H9 (cell line): ENCODE measurements around the gene ACADM. TPM values are rescaled to one million over a fixed set of nuclear protein-coding genes. Genes with fewer than 3 reads are reported as not detected.

ENCODE experiments used
- DNase-seq: peaks from one replicate; pipeline ENCODE4 v3.0.0-alpha.2; 2017
- H2AFZ ChIP-seq: one replicate; pipeline ENCODE4 v1.6.1; 2013; ENCODE audit warnings: mild to moderate bottlenecking, low read length, control low read depth, moderate library complexity
- H2AK5ac ChIP-seq: 2 replicates; pipeline ENCODE4 v1.6.1; 2013; ENCODE audit warnings: low read length, control low read depth, mixed read lengths; ENCODE audit not compliant: insufficient read length
- H2BK120ac ChIP-seq: one replicate; pipeline ENCODE4 v1.6.1; 2013; ENCODE audit warnings: low read depth, mild to moderate bottlenecking, low read length, control low read depth, inconsistent platforms; ENCODE audit not compliant: poor library complexity, severe bottlenecking
- H2BK12ac ChIP-seq: 2 replicates; pipeline ENCODE4 v1.6.1; 2013; ENCODE audit warnings: low read length, control low read depth, mixed read lengths, low read depth; ENCODE audit not compliant: insufficient read length
- H2BK15ac ChIP-seq: 2 replicates; pipeline ENCODE4 v1.6.1; 2013; ENCODE audit warnings: low read depth, low read length, control low read depth
- H2BK20ac ChIP-seq: one replicate; pipeline ENCODE4 v1.6.1; 2013; ENCODE audit warnings: low read depth, mild to moderate bottlenecking, low read length, control low read depth, inconsistent platforms; ENCODE audit not compliant: poor library complexity, severe bottlenecking
- H2BK5ac ChIP-seq: 2 replicates; pipeline ENCODE4 v1.6.1; 2013; ENCODE audit warnings: low read length, control low read depth, mixed read lengths; ENCODE audit not compliant: insufficient read length
- H3K14ac ChIP-seq: 2 replicates; pipeline ENCODE4 v1.6.1; 2013; ENCODE audit warnings: low read length, control low read depth; ENCODE audit not compliant: insufficient read depth
- H3K18ac ChIP-seq: 2 replicates; pipeline ENCODE4 v1.6.1; 2013; ENCODE audit warnings: low read depth, mild to moderate bottlenecking, mixed read lengths, low read length, control low read depth; ENCODE audit not compliant: insufficient read length
- H3K23ac ChIP-seq: 2 replicates; pipeline ENCODE4 v1.6.1; 2013; ENCODE audit warnings: low read length, control low read depth, mixed read lengths, low read depth; ENCODE audit not compliant: insufficient read length
- H3K23me2 ChIP-seq: 2 replicates; pipeline ENCODE4 v1.6.1; 2013; ENCODE audit warnings: low read depth, mild to moderate bottlenecking, mixed read lengths, low read length, control low read depth; ENCODE audit not compliant: insufficient read length, poor library complexity, severe bottlenecking
- H3K27ac ChIP-seq: 2 replicates; pipeline ENCODE4 v1.5.1; 2013; ENCODE audit warnings: low read length, control low read depth, mixed read lengths, low read depth; ENCODE audit not compliant: insufficient read length
- H3K27me3 ChIP-seq: 2 replicates; pipeline ENCODE4 v1.6.1; 2013; ENCODE audit warnings: low read length, control low read depth, inconsistent platforms; ENCODE audit not compliant: insufficient read depth
- H3K4ac ChIP-seq: 2 replicates; pipeline ENCODE4 v1.6.1; 2013; ENCODE audit warnings: low read depth, mild to moderate bottlenecking, control low read depth, inconsistent platforms, low read length, moderate library complexity
- H3K4me1 ChIP-seq: 2 replicates; pipeline ENCODE4 v1.6.1; 2013; ENCODE audit warnings: low read length, control low read depth, inconsistent platforms; ENCODE audit not compliant: insufficient read depth
- H3K4me2 ChIP-seq: 2 replicates; pipeline ENCODE4 v1.6.1; 2013; ENCODE audit warnings: low read length, control low read depth, mixed read lengths; ENCODE audit not compliant: insufficient read length, insufficient read depth
- H3K56ac ChIP-seq: 2 replicates; pipeline ENCODE4 v1.6.1; 2013; ENCODE audit warnings: low read depth, mild to moderate bottlenecking, mixed read lengths, low read length, control low read depth; ENCODE audit not compliant: insufficient read length
- H3K79me1 ChIP-seq: 2 replicates; pipeline ENCODE4 v1.6.1; 2013; ENCODE audit warnings: low read depth, mild to moderate bottlenecking, moderate library complexity, low read length, control low read depth, inconsistent platforms; ENCODE audit not compliant: insufficient read depth, poor library complexity, severe bottlenecking
- H3K79me2 ChIP-seq: 2 replicates; pipeline ENCODE4 v1.6.1; 2013; ENCODE audit warnings: low read length, control low read depth, inconsistent platforms; ENCODE audit not compliant: insufficient read depth
- H3K9ac ChIP-seq: 2 replicates; pipeline ENCODE4 v1.6.1; 2013; ENCODE audit warnings: low read length, control low read depth, mixed read lengths; ENCODE audit not compliant: insufficient read length; ENCODE audit errors: extremely low read depth
- H3K9me3 ChIP-seq: one replicate; pipeline ENCODE4 v1.6.1; 2013; ENCODE audit warnings: low read depth, low read length, inconsistent platforms; ENCODE audit not compliant: control insufficient read depth
- H3T11ph ChIP-seq: one replicate; pipeline ENCODE4 v1.6.1; 2013; ENCODE audit warnings: mild to moderate bottlenecking, low read length, control low read depth, inconsistent platforms
- H4K20me1 ChIP-seq: one replicate; pipeline ENCODE4 v1.6.1; 2013; ENCODE audit not compliant: control insufficient read depth, insufficient read length, insufficient read depth
- H4K5ac ChIP-seq: 2 replicates; pipeline ENCODE4 v1.6.1; 2013; ENCODE audit warnings: low read depth, mild to moderate bottlenecking, mixed read lengths, low read length, control low read depth; ENCODE audit not compliant: insufficient read length
- H4K8ac ChIP-seq: replicated peaks from 2 replicates; pipeline ENCODE4 v1.6.1; 2013; ENCODE audit warnings: low read length, control low read depth, mixed read lengths, low read depth; ENCODE audit not compliant: insufficient read length
- H4K91ac ChIP-seq: 2 replicates; pipeline ENCODE4 v1.6.1; 2013; ENCODE audit warnings: low read depth, mild to moderate bottlenecking, moderate library complexity, mixed read lengths, low read length, control low read depth; ENCODE audit not compliant: insufficient read length
- H3K27ac Mint-ChIP-seq, 3 experiments: 2 replicates in 2 of 3; 3 replicates in 1 of 3; pipeline ENCODE4 v1.8.0; 2020 to 2021; ENCODE audit warnings: mixed read lengths in 3 of 3, mild to moderate bottlenecking in 1 of 3, moderate library complexity in 1 of 3
- H3K27me3 Mint-ChIP-seq: 2 replicates; pipeline ENCODE4 v1.8.0; 2021; ENCODE audit warnings: low read depth, mild to moderate bottlenecking, moderate library complexity, mixed read lengths
- H3K36me3 Mint-ChIP-seq, 3 experiments: 2 replicates in 2 of 3; 3 replicates in 1 of 3; pipeline ENCODE4 v1.8.0; 2020 to 2021; ENCODE audit warnings: low read depth in 3 of 3, mixed read lengths in 3 of 3; ENCODE audit not compliant: insufficient read depth in 1 of 3
- H3K4me1 Mint-ChIP-seq, 2 experiments: 2 replicates each; pipeline ENCODE4 v1.8.0; 2020; ENCODE audit warnings: mixed read lengths in 2 of 2
- H3K4me3 Mint-ChIP-seq, 2 experiments: 2 replicates in 1 of 2; 3 replicates in 1 of 2; pipeline ENCODE4 v1.8.0; 2020 to 2021; ENCODE audit warnings: mild to moderate bottlenecking in 2 of 2, mixed read lengths in 2 of 2, moderate library complexity in 1 of 2
- H3K9me3 Mint-ChIP-seq, 2 experiments: 2 replicates in 1 of 2; 3 replicates in 1 of 2; pipeline ENCODE4 v1.8.0; 2020; ENCODE audit warnings: mild to moderate bottlenecking in 2 of 2, mixed read lengths in 2 of 2, moderate library complexity in 1 of 2
- WGBS: extraction: QIAGEN DNeasy Blood & Tissue Kit; methylation state at CpG from one replicate; pipeline ENCODE4 v1.1.7; 2013; ENCODE audit warnings: missing lambda C conversion rate, low lambda C conversion rate, mixed read lengths; ENCODE audit not compliant: insufficient read length; ENCODE audit errors: extremely low coverage; 5-methylcytosine and 5-hydroxymethylcytosine counted together
- total RNA-seq: library from RNA; stranded (reverse); gene quantifications from 2 replicates; pipeline ENCODE4 v1.2.1, GENCODE V29; 2021
- TF ChIP-seq, protein P1 (sequence below): fragments of 200-600 bp; sonication (generic); conservative IDR thresholded peaks from 3 replicates; pipeline ENCODE4 v1.8.0; 2021; ENCODE audit warnings: antibody characterized with exemption, mild to moderate bottlenecking

Gene ACADM
- total RNA-seq, 1 experiment from 2014 or later = 51.3 TPM

DNA sequence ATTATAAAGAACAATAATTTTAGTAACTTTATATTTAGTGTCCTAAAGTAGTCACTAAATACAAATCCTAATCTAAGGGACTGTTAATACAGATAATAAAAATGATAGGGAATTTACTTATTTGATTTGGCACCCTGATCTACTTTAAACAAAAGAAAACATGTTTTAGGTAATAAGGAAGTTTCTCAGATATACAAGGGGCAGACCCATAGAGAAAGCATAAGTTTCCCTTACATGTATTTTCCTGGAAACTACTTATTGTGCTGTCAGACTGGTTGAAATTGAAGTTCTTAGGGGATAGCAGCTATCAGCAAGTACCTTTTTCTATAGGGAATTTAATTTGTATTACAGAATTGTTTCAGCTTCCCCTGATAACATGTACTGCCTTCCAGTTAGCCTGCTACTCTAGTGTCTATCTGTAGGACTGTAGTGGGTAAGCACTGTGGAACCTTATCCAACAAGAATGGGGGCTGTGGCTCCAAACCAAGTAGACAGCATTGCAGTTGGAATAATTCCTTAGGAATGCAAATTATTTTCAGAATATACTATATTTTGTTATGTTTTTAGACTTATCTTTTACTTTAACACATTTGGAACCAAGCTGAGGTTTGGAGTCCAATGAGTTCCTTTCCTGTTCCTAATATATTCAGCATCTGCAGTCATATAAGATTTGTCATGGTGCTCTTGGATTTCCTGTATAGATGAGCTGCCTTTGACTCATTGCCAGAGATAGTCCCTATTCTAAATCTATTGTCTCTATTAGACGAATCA is 86.9 kb downstream of the ACADM start:
- Histone ChIP-seq H3K23me2 (no peaks in the 10 kb centered on the region), H3K14ac (no peak overlapping the region), H4K8ac (no peak overlapping the region), H3K4ac (no peak overlapping the region), H3K9ac (no peak overlapping the region), H2AFZ (no peak overlapping the region), H3T11ph (no peak overlapping the region), H2BK5ac (no peak overlapping the region), H3K27me3 (no peaks in the 10 kb centered on the region), H3K4me1 (no peaks in the 10 kb centered on the region), H3K18ac (no peak overlapping the region), H2BK120ac (no peak overlapping the region), H3K9me3 (no peaks in the 10 kb centered on the region), H3K56ac (no peak overlapping the region), H3K4me2 (no peak overlapping the region), H4K20me1 (no peaks in the 10 kb centered on the region), H3K79me1 (no peaks in the 10 kb centered on the region), H2BK15ac (no peak overlapping the region), H2BK12ac (no peak overlapping the region), H3K23ac (no peak overlapping the region), H4K5ac (no peak overlapping the region), H2AK5ac (no peak overlapping the region), H3K79me2 (no peaks in the 10 kb centered on the region), H4K91ac (no peak overlapping the region), H3K27ac (no peak overlapping the region), H2BK20ac (no peak overlapping the region)
- WGBS = no CpG with 5 or more reads among the region's 1 CpG
- no peak overlapping the region for H3K27ac Mint-ChIP-seq
- no peaks in the 10 kb centered on the region for H3K27me3 Mint-ChIP-seq
- no peaks in the 10 kb centered on the region for H3K9me3 Mint-ChIP-seq
- no peak for DNase-seq
- TF ChIP-seq, protein P1, sequence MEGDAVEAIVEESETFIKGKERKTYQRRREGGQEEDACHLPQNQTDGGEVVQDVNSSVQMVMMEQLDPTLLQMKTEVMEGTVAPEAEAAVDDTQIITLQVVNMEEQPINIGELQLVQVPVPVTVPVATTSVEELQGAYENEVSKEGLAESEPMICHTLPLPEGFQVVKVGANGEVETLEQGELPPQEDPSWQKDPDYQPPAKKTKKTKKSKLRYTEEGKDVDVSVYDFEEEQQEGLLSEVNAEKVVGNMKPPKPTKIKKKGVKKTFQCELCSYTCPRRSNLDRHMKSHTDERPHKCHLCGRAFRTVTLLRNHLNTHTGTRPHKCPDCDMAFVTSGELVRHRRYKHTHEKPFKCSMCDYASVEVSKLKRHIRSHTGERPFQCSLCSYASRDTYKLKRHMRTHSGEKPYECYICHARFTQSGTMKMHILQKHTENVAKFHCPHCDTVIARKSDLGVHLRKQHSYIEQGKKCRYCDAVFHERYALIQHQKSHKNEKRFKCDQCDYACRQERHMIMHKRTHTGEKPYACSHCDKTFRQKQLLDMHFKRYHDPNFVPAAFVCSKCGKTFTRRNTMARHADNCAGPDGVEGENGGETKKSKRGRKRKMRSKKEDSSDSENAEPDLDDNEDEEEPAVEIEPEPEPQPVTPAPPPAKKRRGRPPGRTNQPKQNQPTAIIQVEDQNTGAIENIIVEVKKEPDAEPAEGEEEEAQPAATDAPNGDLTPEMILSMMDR = no peak
- H3K4me3 Mint-ChIP-seq = no peak overlapping the region
- H3K4me1 Mint-ChIP-seq = no peaks in the 10 kb centered on the region
- no peaks in the 10 kb centered on the region for H3K36me3 Mint-ChIP-seq
